HG02943 (cell line): ENCODE measurements around the gene TIFAB.

Experiments
- ATAC-seq: cut with Tn5 transposase; IDR thresholded peaks from one replicate; pipeline ENCODE4 v1.9.1; 2021; ENCODE audit warnings: mild to moderate bottlenecking, low read depth, moderate library complexity; ENCODE audit not compliant: unreplicated experiment

The TIFAB gene

GRCh38 chr5:135460246-135461033, 8.3 kb upstream of the TIFAB start:
- no peak for ATAC-seq

DNA sequence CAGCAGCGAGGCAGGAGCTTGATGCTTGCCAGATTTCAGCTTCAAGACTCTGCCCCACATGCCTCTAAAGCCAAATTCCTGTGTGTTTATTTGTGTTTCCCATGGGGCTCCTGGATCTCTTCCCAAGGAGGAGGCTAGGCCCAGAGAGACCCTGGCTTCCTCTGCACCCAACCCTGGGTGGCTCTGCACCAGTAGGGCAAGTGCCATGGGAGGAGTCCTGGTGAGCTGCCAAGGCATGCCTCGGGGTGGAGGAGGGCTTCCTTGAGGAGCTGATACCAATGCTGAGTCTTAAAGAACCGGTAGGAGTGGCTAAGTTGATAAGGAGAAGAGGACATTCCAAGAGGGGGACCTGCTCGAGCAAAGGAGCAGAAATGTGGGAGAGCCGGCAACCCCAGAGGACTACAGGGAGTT, 6.8 kb upstream of the TIFAB start:
- ATAC-seq: no peak

DNA sequence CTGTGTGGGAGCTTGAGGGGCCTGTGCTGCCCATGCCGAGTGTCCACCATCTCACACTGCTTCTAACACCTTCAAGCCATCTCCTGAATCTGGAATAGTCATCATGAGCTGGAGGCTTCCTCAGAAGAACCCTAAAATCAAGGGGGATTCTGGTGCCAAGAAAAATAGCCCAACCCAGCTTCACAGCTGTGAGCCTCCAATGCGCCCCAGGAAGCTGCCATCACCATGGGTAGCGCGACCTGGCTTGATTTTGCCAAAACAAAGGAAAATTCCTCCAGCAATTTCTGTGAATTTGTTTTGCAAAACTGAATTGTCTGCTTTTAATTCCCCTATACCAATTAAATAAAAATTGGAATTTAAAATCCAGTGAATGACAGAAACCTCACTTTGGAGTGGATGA, 6.2 kb upstream of the TIFAB start:
- no peak for ATAC-seq

DNA sequence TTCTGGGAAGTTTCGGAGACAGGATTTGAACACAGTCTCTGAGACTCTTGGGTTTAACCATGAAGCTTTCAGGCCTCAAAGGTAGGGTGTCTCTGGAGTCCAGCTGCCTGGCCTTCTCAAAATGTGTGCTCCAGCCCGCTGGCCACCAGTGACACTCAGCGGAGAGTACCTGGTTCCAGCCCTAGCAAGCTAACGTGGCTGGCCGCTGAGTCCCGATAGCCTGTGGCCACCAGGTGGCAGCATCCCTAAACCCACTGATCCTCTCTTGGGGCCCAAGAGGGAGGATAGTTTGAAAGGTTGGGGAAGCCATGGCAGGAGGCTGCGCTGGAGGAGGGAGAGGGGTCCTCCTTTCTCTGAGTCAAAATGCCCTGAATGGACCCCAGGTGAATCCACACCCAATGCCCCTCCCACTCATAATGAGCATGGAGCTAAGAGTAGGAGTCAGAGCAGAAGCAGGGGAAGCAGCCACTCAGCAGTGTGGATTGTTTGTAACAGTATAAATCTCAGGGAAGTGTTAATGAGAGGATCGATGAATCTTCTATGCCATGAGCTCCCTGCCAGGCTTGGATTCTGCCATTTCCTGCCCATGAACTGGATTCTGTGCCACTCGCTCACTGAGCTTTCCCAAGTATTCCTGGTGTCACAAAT, 5.4 kb upstream of the TIFAB start:
- ATAC-seq: no peak

DNA sequence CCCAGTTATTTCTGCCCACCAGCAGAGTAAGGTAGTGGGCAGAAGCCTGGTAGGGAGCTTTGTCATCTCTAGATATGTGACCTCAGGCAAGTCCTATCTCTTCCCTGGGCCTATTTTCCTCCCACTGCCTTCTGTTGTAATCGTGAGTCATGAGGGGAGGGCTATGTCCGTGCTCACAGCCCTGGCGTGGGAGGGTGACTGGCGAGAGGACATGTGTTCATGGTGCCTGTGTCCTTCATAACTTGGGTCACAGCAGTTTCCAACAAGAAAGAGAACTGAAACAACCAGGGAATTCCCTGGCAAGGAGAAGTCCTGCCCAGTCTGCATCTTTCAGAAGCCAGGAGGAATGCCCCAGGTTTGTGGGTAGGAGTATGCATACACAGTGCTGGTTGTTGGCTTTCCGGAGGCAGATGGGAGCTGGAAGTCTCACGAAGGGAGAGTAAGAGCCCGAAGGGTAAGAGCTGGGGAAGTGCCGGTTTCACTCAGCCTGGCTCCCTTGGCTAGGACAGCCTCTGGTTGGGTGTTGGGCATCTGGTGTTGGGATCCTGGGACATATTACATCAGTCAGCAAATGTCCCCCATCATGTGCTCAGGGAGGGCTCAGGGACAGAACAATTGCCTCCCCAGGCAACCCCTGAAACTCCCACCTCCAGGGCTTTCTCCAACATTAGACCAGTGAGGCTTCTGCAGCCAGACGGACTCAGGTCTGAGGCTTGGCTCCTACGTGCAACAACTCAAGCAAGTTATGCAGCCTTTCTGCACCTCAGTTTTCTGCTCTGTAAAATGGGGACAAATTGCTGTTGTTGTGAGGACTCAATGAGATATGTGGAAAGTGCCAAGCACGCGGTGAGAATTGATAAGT, 4.3 kb upstream of the TIFAB start:
- ATAC-seq: no peak

GRCh38 chr5:135455876-135456237, 3.7 kb upstream of the TIFAB start:
- ATAC-seq: no peak

- ATAC-seq: no peak
Observed at GRCh38 chr5:135454946-135455345, 2.8 kb upstream of the TIFAB start.

DNA sequence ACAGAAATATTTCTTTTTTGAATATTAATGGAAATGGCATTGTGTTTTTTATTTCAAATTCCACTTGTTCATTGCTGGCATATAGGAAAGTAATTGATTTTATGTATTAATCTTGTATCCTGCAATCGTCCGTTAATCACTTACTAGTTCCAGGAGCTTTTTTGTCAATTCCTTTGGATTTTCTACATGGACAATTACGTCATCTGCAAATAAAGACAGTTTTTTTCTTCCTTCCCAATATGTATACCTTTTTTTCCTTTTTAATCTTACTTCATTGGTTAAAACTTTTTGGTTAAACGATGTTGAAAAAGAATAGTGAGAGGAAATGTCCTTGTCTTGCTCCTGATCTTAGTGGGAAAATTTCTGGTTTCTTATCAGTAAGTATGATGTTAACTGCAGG, 1.5 kb upstream of the TIFAB start:
- ATAC-seq: no peak

DNA sequence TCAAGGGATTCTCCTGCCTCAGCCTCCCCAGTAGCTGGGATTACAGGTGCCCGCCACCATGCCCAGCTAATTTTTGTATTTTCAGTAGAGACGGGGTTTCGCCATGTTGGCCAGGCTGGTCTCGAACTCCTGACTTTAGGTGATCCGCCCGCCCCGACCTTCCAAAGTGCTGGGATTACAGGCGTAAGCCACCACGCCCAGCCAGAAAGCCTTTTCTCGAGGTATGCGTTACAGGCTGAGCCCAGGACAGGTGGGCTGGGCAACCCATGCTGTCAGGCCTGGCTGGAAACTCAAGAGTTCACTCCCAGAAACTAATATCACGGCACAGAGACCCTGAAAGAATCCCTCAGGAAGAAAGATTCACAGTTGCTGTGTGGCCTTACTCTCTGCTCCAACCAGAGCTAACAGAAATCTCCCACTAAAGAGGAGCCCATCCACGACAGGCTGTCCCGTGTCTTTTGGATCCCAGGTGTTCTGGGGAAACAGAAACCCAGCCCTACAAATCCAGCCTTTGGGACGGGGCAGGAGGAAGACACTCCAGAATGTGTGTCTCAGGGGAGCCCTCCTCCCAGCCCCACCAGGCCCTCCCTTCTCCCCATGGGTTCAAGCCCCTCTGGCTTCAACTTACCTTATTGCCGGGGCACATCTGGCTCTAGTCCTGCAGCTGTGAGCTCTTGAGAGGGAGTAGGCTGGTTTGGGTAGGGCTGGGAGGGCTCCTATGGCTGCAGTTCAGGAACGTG, 400 bp downstream of the TIFAB start:
- ATAC-seq: no peak

- no peak for ATAC-seq
Observed at GRCh38 chr5:135450952-135451351, 1.2 kb downstream of the TIFAB start.

GRCh38 chr5:135450336-135450735, 1.8 kb downstream of the TIFAB start:
- no peak for ATAC-seq

GRCh38 chr5:135449644-135450043, 2.5 kb downstream of the TIFAB start:
- no peak for ATAC-seq

- ATAC-seq: no peak
Observed at GRCh38 chr5:135448791-135449507, 3.2 kb downstream of the TIFAB start.

- no peak for ATAC-seq
Observed at GRCh38 chr5:135448071-135448739, 3.9 kb downstream of the TIFAB start.

DNA sequence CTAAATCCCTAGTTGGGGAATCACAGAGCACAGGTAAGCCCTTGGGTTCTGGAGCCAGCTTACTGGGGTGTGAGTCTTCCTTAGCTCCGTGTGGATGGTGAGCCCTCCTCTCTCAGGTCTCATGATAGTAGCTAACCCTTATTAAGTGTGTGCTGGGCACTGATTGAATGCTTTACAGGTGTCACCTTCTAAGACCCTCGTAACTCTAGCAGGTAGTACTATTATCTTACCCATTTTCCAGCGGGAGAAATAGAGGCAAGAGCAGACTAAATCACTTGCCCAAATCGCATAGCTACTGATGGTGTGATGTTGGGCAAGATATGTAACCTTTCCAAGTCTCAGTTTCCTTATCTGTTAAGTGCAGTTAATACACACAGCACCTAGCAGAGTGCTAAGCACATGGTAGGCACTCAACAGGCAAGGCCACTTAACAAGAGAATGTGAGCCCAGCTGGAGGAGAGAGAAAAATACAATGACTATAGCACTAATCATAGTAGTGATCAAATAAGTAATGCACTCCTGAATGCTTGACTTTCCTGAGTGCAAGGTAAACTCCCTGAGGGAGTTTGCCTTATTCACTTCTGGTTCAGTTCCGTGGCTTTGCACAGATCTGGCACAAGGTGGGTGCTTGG, 4.7 kb downstream of the TIFAB start, which contains the start of gene DCANP1:
Gene DCANP1, minus strand, starts transcription at position 51 of the 632 bp plus-strand sequence. CDS start 240 bp downstream, outside the sequence.
- ATAC-seq: no peak

DNA sequence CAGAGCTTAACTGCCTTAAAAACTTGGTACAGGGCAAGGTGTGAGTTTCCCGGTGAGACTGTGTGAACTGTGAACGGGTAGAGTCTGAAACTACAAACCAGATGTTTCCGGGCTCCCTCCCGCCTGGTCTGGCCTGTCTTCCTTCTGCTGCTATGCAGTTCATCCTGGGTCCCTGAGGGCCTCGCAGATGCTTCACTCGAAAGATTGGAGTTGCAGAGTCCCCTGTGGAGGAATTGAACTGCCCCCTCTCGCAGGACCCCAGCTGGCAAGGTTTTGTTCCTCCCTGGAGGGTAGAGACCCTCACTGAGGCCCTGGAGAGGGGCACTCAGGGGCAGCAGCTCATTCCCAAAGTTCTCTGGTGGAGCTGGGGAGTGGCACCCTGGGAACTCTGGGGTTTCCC, 5.5 kb downstream of the TIFAB start:
- ATAC-seq: no peak

- ATAC-seq: no peak
Observed at GRCh38 chr5:135446206-135446605, 5.9 kb downstream of the TIFAB start.

- no peak for ATAC-seq
Observed at GRCh38 chr5:135445306-135445985, 6.7 kb downstream of the TIFAB start.
